K562 (cell line): Measurements from ENCODE around the gene CEND1. TPM values are rescaled to one million over a fixed set of nuclear protein-coding genes. Genes with fewer than 3 reads are reported as not detected.

Experiments used
- ATF1 ChIP-seq, 2 experiments: fragments of 450-650 bp in 1 of 2; IDR thresholded peaks; 2 replicates each; pipeline ENCODE4 v1.6.1; 2016; ENCODE audit warnings: missing compliant biosample characterization in 1 of 2, missing genetic modification characterization in 1 of 2
- CCNT2 ChIP-seq: IDR thresholded peaks from 2 replicates; pipeline ENCODE4 v1.6.1; 2011; ENCODE audit warnings: borderline replicate concordance, low read depth, mild to moderate bottlenecking, moderate library complexity, mixed read lengths, low read length; ENCODE audit not compliant: insufficient read length; ENCODE audit errors: extremely low read depth
- HSF4 ChIP-seq: fragments of 250-450 bp; sonication (Bioruptor Pico); IDR thresholded peaks from 2 replicates; pipeline ENCODE4 v2.1.2; 2022; ENCODE audit warnings: mild to moderate bottlenecking, moderate library complexity, borderline replicate concordance
- KLF13 ChIP-seq: fragments of 450-650 bp; IDR thresholded peaks from 2 replicates; pipeline ENCODE4 v1.6.1; 2016; ENCODE audit warnings: missing genetic modification characterization, low read depth, mild to moderate bottlenecking, missing compliant biosample characterization, moderate library complexity, borderline replicate concordance
- PML ChIP-seq: IDR thresholded peaks from 2 replicates; pipeline ENCODE4 v1.6.1; 2012; ENCODE audit warnings: low read length, inconsistent platforms
- RB1 ChIP-seq: fragments of 450-650 bp; IDR thresholded peaks from 2 replicates; pipeline ENCODE4 v1.6.1; 2017; ENCODE audit warnings: low read depth, mild to moderate bottlenecking
- STAG1 ChIP-seq: sonication (generic); formaldehyde crosslinking; IDR thresholded peaks from 2 replicates; pipeline ENCODE4 v1.5.0; 2020; ENCODE audit warnings: missing genetic modification reagents, borderline replicate concordance
- TRIM24 ChIP-seq, 2 experiments: fragments of 450-650 bp; IDR thresholded peaks; 2 replicates each; pipeline ENCODE4 v1.6.1; 2016
- ZBTB7A ChIP-seq: IDR thresholded peaks from 2 replicates; pipeline ENCODE4 v1.6.1; 2011; ENCODE audit warnings: low read depth, mild to moderate bottlenecking, low read length, moderate library complexity, borderline replicate concordance; ENCODE audit not compliant: control insufficient read depth
- polyA plus RNA-seq, 8 experiments: library from polyadenylated mRNA; depleted of rRNA in 4 of 8; stranded (reverse) in 5 of 8; unstranded in 3 of 8; fragments of >200 nt; fragmentation: Nextera tagmentation in 2 of 8; fragmentation: Illumina TruSeq in 1 of 8; extraction: Ambion mirVana in 2 of 8; extraction: Trizol in 1 of 8; gene quantifications; 2 replicates each; pipeline versions ENCODE4 v1.2.1 to v1.2.3, GENCODE V29; 2011 to 2014; ENCODE audit warnings: inconsistent platforms in 1 of 8, missing spikeins in 1 of 8
- total RNA-seq, 7 experiments: library from RNA; depleted of rRNA in 6 of 7; stranded (reverse); fragments of >200 nt in 6 of 7; fragmentation: Illumina TruSeq in 2 of 7; extraction: Trizol in 2 of 7; gene quantifications; 2 replicates each; pipeline versions ENCODE4 v1.2.1 to v1.2.3, GENCODE V29; 2011 to 2021; ENCODE audit warnings: low replicate concordance in 1 of 7
- TF ChIP-seq, protein P1 (sequence below), 2 experiments: IDR thresholded peaks; 2 replicates each; pipeline ENCODE4 v1.6.1; 2011; ENCODE audit warnings: borderline replicate concordance in 1 of 2, control low read depth in 1 of 2, low read depth in 1 of 2, low read length in 1 of 2, mild to moderate bottlenecking in 1 of 2, mixed read lengths in 1 of 2, moderate library complexity in 1 of 2; ENCODE audit not compliant: insufficient read depth in 1 of 2, insufficient read length in 1 of 2, poor library complexity in 1 of 2, severe bottlenecking in 1 of 2; ENCODE audit errors: extremely low read depth in 1 of 2
- TF ChIP-seq, protein P2 (sequence below): IDR thresholded peaks from 3 replicates; pipeline ENCODE4 v1.6.1; 2011; ENCODE audit warnings: borderline replicate concordance, mild to moderate bottlenecking, moderate library complexity; ENCODE audit not compliant: insufficient read length; ENCODE audit errors: extremely low read depth
- TF ChIP-seq, protein P3 (sequence below): fragments of 450-650 bp; IDR thresholded peaks from one replicate; pipeline ENCODE4 v1.6.1; 2018; ENCODE audit warnings: mild to moderate bottlenecking, moderate library complexity; ENCODE audit not compliant: partially characterized antibody
- TF ChIP-seq, protein P4 (sequence below): sonication (generic); formaldehyde crosslinking; IDR thresholded peaks from 2 replicates; pipeline ENCODE4 v1.8.0; 2022; ENCODE audit warnings: missing genetic modification reagents, mild to moderate bottlenecking, moderate library complexity, borderline replicate concordance
- TF ChIP-seq, protein P5 (sequence below), 2 experiments: fragments of 450-650 bp; IDR thresholded peaks; 2 replicates each; pipeline ENCODE4 v1.6.1; 2016
- TF ChIP-seq, protein P6 (sequence below): IDR thresholded peaks from 2 replicates; pipeline ENCODE4 v1.6.1; 2011; ENCODE audit warnings: borderline replicate concordance, low read depth, mild to moderate bottlenecking, moderate library complexity, low read length; ENCODE audit not compliant: insufficient read depth, poor library complexity, severe bottlenecking

The CEND1 gene
- total and polyA plus RNA-seq, 9 of the 15 experiments (the other 6 are each of a cell fraction or from before 2014, with no cell fraction given): 0.13 to 0.18 (median 0.16) TPM; not detected in 6

DNA sequence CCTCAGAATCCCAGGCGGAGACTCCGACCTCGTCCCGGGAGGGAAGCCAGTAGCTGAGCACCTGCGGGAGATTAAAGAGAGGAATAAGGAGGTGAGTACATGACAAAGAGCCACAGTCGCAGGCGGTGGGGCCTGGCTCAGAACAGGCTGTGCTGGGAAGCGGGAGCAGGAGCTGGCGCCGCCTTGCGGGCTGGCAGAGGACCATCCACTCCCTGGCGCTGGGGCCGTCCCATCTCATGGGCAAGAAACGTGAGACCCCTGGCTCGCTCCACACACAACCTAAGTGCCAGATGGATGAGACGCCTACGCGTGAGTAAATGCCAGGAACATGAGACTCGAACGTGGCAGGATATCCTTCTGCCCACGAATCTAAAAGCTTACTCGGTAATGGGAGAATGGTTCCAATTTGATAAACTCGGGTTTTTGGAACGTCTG is 6.3 kb downstream of the CEND1 start (continued):
- TF ChIP-seq, protein P1, sequence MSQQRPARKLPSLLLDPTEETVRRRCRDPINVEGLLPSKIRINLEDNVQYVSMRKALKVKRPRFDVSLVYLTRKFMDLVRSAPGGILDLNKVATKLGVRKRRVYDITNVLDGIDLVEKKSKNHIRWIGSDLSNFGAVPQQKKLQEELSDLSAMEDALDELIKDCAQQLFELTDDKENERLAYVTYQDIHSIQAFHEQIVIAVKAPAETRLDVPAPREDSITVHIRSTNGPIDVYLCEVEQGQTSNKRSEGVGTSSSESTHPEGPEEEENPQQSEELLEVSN (IDR thresholded peaks at IDR 0.05; ENCODE audit: borderline replicate concordance in 1 of 2, extremely low read depth in 1 of 2, insufficient read depth in 1 of 2, insufficient read length in 1 of 2, low read depth in 1 of 2, low read length in 1 of 2, poor library complexity in 1 of 2, severe bottlenecking in 1 of 2): peak in 1 of 2 experiments; percentile 53
- peak; percentile 40; the same call in 1 of the 2 replicates for TF ChIP-seq RB1
- TF ChIP-seq, protein P2, sequence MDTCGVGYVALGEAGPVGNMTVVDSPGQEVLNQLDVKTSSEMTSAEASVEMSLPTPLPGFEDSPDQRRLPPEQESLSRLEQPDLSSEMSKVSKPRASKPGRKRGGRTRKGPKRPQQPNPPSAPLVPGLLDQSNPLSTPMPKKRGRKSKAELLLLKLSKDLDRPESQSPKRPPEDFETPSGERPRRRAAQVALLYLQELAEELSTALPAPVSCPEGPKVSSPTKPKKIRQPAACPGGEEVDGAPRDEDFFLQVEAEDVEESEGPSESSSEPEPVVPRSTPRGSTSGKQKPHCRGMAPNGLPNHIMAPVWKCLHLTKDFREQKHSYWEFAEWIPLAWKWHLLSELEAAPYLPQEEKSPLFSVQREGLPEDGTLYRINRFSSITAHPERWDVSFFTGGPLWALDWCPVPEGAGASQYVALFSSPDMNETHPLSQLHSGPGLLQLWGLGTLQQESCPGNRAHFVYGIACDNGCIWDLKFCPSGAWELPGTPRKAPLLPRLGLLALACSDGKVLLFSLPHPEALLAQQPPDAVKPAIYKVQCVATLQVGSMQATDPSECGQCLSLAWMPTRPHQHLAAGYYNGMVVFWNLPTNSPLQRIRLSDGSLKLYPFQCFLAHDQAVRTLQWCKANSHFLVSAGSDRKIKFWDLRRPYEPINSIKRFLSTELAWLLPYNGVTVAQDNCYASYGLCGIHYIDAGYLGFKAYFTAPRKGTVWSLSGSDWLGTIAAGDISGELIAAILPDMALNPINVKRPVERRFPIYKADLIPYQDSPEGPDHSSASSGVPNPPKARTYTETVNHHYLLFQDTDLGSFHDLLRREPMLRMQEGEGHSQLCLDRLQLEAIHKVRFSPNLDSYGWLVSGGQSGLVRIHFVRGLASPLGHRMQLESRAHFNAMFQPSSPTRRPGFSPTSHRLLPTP: no peak
- no peak for TF ChIP-seq TRIM24 (IDR thresholded peaks at IDR 0.05)
- TF ChIP-seq ZBTB7A: peak; percentile 28; the same call in 1 of the 2 replicates
- TF ChIP-seq, protein P3, sequence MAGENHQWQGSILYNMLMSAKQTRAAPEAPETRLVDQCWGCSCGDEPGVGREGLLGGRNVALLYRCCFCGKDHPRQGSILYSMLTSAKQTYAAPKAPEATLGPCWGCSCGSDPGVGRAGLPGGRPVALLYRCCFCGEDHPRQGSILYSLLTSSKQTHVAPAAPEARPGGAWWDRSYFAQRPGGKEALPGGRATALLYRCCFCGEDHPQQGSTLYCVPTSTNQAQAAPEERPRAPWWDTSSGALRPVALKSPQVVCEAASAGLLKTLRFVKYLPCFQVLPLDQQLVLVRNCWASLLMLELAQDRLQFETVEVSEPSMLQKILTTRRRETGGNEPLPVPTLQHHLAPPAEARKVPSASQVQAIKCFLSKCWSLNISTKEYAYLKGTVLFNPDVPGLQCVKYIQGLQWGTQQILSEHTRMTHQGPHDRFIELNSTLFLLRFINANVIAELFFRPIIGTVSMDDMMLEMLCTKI: no peak
- no peak for TF ChIP-seq KLF13
- 0 out of 2 replicates have a peak, but pooled peaks have one; percentile 11 for TF ChIP-seq STAG1 (CRISPR knock-in tag)
- TF ChIP-seq HSF4: no peak
- TF ChIP-seq, protein P4, sequence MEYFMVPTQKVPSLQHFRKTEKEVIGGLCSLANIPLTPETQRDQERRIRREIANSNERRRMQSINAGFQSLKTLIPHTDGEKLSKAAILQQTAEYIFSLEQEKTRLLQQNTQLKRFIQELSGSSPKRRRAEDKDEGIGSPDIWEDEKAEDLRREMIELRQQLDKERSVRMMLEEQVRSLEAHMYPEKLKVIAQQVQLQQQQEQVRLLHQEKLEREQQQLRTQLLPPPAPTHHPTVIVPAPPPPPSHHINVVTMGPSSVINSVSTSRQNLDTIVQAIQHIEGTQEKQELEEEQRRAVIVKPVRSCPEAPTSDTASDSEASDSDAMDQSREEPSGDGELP: 0 out of 2 replicates have a peak, but pooled peaks have one; percentile 33
- TF ChIP-seq ATF1 (CRISPR knock-in tag; IDR thresholded peaks at IDR 0.05): no peak
- TF ChIP-seq ATF1 (tag; IDR thresholded peaks at IDR 0.05): no peak
- TF ChIP-seq, protein P5, sequence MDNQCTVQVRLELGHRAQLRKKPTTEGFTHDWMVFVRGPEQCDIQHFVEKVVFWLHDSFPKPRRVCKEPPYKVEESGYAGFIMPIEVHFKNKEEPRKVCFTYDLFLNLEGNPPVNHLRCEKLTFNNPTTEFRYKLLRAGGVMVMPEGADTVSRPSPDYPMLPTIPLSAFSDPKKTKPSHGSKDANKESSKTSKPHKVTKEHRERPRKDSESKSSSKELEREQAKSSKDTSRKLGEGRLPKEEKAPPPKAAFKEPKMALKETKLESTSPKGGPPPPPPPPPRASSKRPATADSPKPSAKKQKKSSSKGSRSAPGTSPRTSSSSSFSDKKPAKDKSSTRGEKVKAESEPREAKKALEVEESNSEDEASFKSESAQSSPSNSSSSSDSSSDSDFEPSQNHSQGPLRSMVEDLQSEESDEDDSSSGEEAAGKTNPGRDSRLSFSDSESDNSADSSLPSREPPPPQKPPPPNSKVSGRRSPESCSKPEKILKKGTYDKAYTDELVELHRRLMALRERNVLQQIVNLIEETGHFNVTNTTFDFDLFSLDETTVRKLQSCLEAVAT (IDR thresholded peaks at IDR 0.05): no peak
- peak; percentile 39 for TF ChIP-seq CCNT2
- no peak for TF ChIP-seq PML
- TF ChIP-seq, protein P6, sequence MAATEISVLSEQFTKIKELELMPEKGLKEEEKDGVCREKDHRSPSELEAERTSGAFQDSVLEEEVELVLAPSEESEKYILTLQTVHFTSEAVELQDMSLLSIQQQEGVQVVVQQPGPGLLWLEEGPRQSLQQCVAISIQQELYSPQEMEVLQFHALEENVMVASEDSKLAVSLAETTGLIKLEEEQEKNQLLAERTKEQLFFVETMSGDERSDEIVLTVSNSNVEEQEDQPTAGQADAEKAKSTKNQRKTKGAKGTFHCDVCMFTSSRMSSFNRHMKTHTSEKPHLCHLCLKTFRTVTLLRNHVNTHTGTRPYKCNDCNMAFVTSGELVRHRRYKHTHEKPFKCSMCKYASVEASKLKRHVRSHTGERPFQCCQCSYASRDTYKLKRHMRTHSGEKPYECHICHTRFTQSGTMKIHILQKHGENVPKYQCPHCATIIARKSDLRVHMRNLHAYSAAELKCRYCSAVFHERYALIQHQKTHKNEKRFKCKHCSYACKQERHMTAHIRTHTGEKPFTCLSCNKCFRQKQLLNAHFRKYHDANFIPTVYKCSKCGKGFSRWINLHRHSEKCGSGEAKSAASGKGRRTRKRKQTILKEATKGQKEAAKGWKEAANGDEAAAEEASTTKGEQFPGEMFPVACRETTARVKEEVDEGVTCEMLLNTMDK: peak; percentile 87
